ENCODE measurements around the gene VAV2. TPM values are rescaled to one million over a fixed set of nuclear protein-coding genes. Genes with fewer than 3 reads are reported as not detected.

Gene VAV2
- total RNA-seq, 1 experiment from 2014 or later: 25.1 TPM

- no peak for DNase-seq (ENCODE audit: low read depth)
- in situ Hi-C loops (cut with HindIII; ENCODE audit: low pct_unique_long_range_greater_than_20kb, low sequenced_read_pairs): loop anchor here (25.0 kb wide), 1 partner anchor 226 kb away; no protein-coding TSS in a partner anchor
Observed at GRCh38 chr9:133785753-133786370, 206.3 kb downstream of the VAV2 start.

GRCh38 chr9:133784731-133785561, 207.2 kb downstream of the VAV2 start:
- no peak for DNase-seq (ENCODE audit: low read depth)
- in situ Hi-C loops (cut with HindIII; ENCODE audit: low pct_unique_long_range_greater_than_20kb, low sequenced_read_pairs): loop anchor here (25.0 kb wide), 1 partner anchor 227 kb away; no protein-coding TSS in a partner anchor

GRCh38 chr9:133783331-133783731, 208.8 kb downstream of the VAV2 start:
- in situ Hi-C loops (cut with HindIII; ENCODE audit: low pct_unique_long_range_greater_than_20kb, low sequenced_read_pairs): loop anchor here (25.0 kb wide), 1 partner anchor 229 kb away; no protein-coding TSS in a partner anchor
- DNase-seq (ENCODE audit: low read depth): no peak

GRCh38 chr9:133782157-133783130, 209.7 kb downstream of the VAV2 start:
- peak; percentile 27 for DNase-seq (ENCODE audit: low read depth)
- in situ Hi-C loops (cut with HindIII; ENCODE audit: low pct_unique_long_range_greater_than_20kb, low sequenced_read_pairs): loop anchor here (25.0 kb wide), 1 partner anchor 230 kb away; no protein-coding TSS in a partner anchor

GRCh38 chr9:133781828-133782135, 210.3 kb downstream of the VAV2 start:
- in situ Hi-C loops (cut with HindIII; ENCODE audit: low pct_unique_long_range_greater_than_20kb, low sequenced_read_pairs): loop anchor here (25.0 kb wide), 1 partner anchor 231 kb away; no protein-coding TSS in a partner anchor
- DNase-seq (ENCODE audit: low read depth): no peak

- DNase-seq (ENCODE audit: low read depth): no peak
- in situ Hi-C loops (cut with HindIII; ENCODE audit: low pct_unique_long_range_greater_than_20kb, low sequenced_read_pairs): loop anchor here (25.0 kb wide), 1 partner anchor 231 kb away; no protein-coding TSS in a partner anchor
Observed at GRCh38 chr9:133780962-133781827, 210.9 kb downstream of the VAV2 start.

- in situ Hi-C loops (cut with HindIII; ENCODE audit: low pct_unique_long_range_greater_than_20kb, low sequenced_read_pairs): loop anchor here (25.0 kb wide), 1 partner anchor 232 kb away; no protein-coding TSS in a partner anchor
- DNase-seq (ENCODE audit: low read depth): no peak
Observed at GRCh38 chr9:133780404-133780945, 211.6 kb downstream of the VAV2 start.

- DNase-seq (ENCODE audit: low read depth): no peak
- in situ Hi-C loops (cut with HindIII; ENCODE audit: low pct_unique_long_range_greater_than_20kb, low sequenced_read_pairs): loop anchor here (25.0 kb wide), 1 partner anchor 233 kb away; no protein-coding TSS in a partner anchor
Observed at GRCh38 chr9:133779516-133780403, 212.4 kb downstream of the VAV2 start.

GRCh38 chr9:133779081-133779480, 213.0 kb downstream of the VAV2 start:
- in situ Hi-C loops (cut with HindIII; ENCODE audit: low pct_unique_long_range_greater_than_20kb, low sequenced_read_pairs): loop anchor here (25.0 kb wide), 1 partner anchor 233 kb away; no protein-coding TSS in a partner anchor
- no peak for DNase-seq (ENCODE audit: low read depth)

GRCh38 chr9:133778336-133779013, 213.6 kb downstream of the VAV2 start:
- in situ Hi-C loops (cut with HindIII; ENCODE audit: low pct_unique_long_range_greater_than_20kb, low sequenced_read_pairs): loop anchor here (25.0 kb wide), 1 partner anchor 234 kb away; no protein-coding TSS in a partner anchor
- no peak for DNase-seq (ENCODE audit: low read depth)

- DNase-seq (ENCODE audit: low read depth): no peak
- in situ Hi-C loops (cut with HindIII; ENCODE audit: low pct_unique_long_range_greater_than_20kb, low sequenced_read_pairs): loop anchor here (25.0 kb wide), 1 partner anchor 234 kb away; no protein-coding TSS in a partner anchor
Observed at GRCh38 chr9:133777871-133778270, 214.3 kb downstream of the VAV2 start.

GRCh38 chr9:133777068-133777791, 214.9 kb downstream of the VAV2 start:
- in situ Hi-C loops (cut with HindIII; ENCODE audit: low pct_unique_long_range_greater_than_20kb, low sequenced_read_pairs): loop anchor here (25.0 kb wide), 1 partner anchor 235 kb away; no protein-coding TSS in a partner anchor
- DNase-seq (ENCODE audit: low read depth): no peak

GRCh38 chr9:133775951-133776905, 215.9 kb downstream of the VAV2 start:
- in situ Hi-C loops (cut with HindIII; ENCODE audit: low pct_unique_long_range_greater_than_20kb, low sequenced_read_pairs): loop anchor here (25.0 kb wide), 1 partner anchor 236 kb away; no protein-coding TSS in a partner anchor
- no peak for DNase-seq (ENCODE audit: low read depth)

- no peak for DNase-seq (ENCODE audit: low read depth)
- in situ Hi-C loops (cut with HindIII; ENCODE audit: low pct_unique_long_range_greater_than_20kb, low sequenced_read_pairs): loop anchor here (25.0 kb wide), 1 partner anchor 237 kb away; no protein-coding TSS in a partner anchor
Observed at GRCh38 chr9:133775291-133775690, 216.8 kb downstream of the VAV2 start.

Measured in Caki2 (cell line).